ENCODE results near the gene BCOR. TPM values are rescaled to one million over a fixed set of nuclear protein-coding genes. Genes with fewer than 3 reads are reported as not detected.

BCOR gene
- total and polyA plus RNA-seq, 2 of the 8 experiments (the other 6 are each of a cell fraction or from before 2014, with no cell fraction given) = 25.0 to 50.8 TPM

DNA sequence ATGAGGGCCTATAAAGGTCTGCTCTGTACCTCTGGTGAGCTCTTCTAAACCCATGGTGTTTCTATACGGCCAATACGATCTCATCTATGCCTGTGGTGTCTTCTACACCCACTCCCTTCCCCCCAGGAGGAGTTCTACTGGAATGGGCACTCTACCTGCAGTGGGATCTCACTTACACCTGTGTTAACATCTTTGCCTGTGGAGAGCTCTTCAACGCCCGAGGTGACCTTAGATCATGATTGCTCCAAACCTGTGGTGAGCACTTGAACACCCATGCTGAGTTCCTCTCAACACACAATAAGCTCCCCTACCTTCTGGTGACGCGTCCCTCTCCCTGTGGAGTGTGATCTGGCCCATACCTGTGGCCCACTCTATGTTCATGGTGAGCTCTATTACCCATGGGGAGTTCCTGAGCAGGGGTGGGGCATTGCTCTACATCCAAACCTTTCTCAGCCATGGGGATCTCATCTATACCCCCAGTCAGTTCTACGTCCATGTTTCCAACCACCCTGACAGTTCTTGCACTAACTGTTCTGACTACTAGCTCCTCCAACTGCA, 48.6 kb downstream of the BCOR start:
- Histone ChIP-seq H3K4me2 (ENCODE audit: insufficient read depth in 1 of 2, low read depth in 2 of 2, low read length in 2 of 2) (no peak overlapping the region), H3K36me3 (ENCODE audit: control insufficient read depth in 2 of 4, insufficient read depth in 4 of 4, low read length in 3 of 4) (peaks cover 22 to 67% (median 45%) of the 10 kb centered on the region in 4 experiments), H3K9ac (replicated peaks in 1 of 4; ENCODE audit: extremely low read depth in 1 of 4, low read depth in 3 of 4, low read length in 3 of 4) (no peak overlapping the region), H2BK20ac (ENCODE audit: low read length) (no peak overlapping the region), H3K4me1 (replicated peaks in 1 of 4; ENCODE audit: control insufficient read depth in 3 of 4, insufficient read depth in 4 of 4, low read length in 3 of 4) (no peaks in the 10 kb centered on the region), H2AFZ (ENCODE audit: low read length) (no peak overlapping the region), H3K23ac (ENCODE audit: insufficient read length) (no peak overlapping the region), H4K20me1 (replicated peaks in 1 of 2; ENCODE audit: control insufficient read depth in 1 of 2, insufficient read depth in 2 of 2, low read length in 2 of 2) (no peaks in the 10 kb centered on the region), H3K27me3 (replicated peaks in 1 of 4; ENCODE audit: control insufficient read depth in 3 of 4, extremely low read depth in 1 of 4, insufficient read depth in 3 of 4, low read length in 3 of 4) (no peaks in the 10 kb centered on the region), H4K91ac (replicated peaks; ENCODE audit: insufficient read length, low read length) (no peak overlapping the region), H3K23me2 (ENCODE audit: low read depth, low read length) (no peaks in the 10 kb centered on the region), H2BK12ac (ENCODE audit: low read depth, low read length) (no peak overlapping the region), H3K4me3 (ENCODE audit: extremely low read depth in 1 of 4, insufficient read depth in 2 of 4, low read depth in 3 of 4, low read length in 4 of 4) (no peak overlapping the region), H2AK5ac (ENCODE audit: low read depth, low read length) (no peak overlapping the region), H3K79me2 (ENCODE audit: control insufficient read depth in 1 of 2, insufficient read depth in 2 of 2, low read length in 2 of 2) (no peaks in the 10 kb centered on the region), H3K9me3 (ENCODE audit: insufficient read depth in 2 of 2, low read depth in 1 of 2, low read length in 1 of 2) (peaks cover 16 to 37% of the 10 kb centered on the region in 2 experiments; a peak in 3 of 4 replicates), H3K14ac (ENCODE audit: insufficient read length) (no peak overlapping the region), H3K56ac (replicated peaks; ENCODE audit: insufficient read length, low read depth, low read length) (no peak overlapping the region), H2BK120ac (replicated peaks; ENCODE audit: low read depth, low read length) (no peak overlapping the region), H2BK5ac (ENCODE audit: low read depth, low read length) (no peak overlapping the region), H3K27ac (ENCODE audit: low read depth, low read length) (no peak overlapping the region), H4K8ac (ENCODE audit: extremely low read depth, insufficient read depth, low read length) (no peak overlapping the region), H3K18ac (ENCODE audit: extremely low read depth, low read length) (no peak overlapping the region), H3K4ac (replicated peaks; ENCODE audit: insufficient read length, low read depth, low read length) (no peak overlapping the region), H3K79me1 (ENCODE audit: low read depth, low read length) (no peaks in the 10 kb centered on the region), H2BK15ac (ENCODE audit: low read length) (no peak overlapping the region), H4K5ac (ENCODE audit: insufficient read length, low read depth, low read length) (no peak overlapping the region)
- no peak for DNase-seq (ENCODE audit: low read depth in 1 of 2, low spot score in 2 of 2)
- POLR2A ChIA-PET (ENCODE audit: partially characterized antibody) = interaction anchor here (0.6 to 3.0 kb wide), 9 partner anchors 8 to 170 kb away, joined by 3 to 11 read pairs (median 4); no protein-coding TSS in a partner anchor
- TF ChIP-seq RFX5 (IDR thresholded peaks at IDR 0.05; ENCODE audit: borderline replicate concordance, low read depth, low read length) (no peak), POLR2A (IDR thresholded peaks at IDR 0.05; ENCODE audit: control extremely low read depth in 1 of 2, low read depth in 2 of 2, low read length in 2 of 2) (peak in 1 of 2 experiments; percentile 54; a peak in 1 of 3 replicates)
- no peak for FAIRE-seq
- WGBS, 2 experiments (ENCODE audit: extremely low coverage in 1 of 2, insufficient coverage in 1 of 2, insufficient read length in 1 of 2, insufficient replicate concordance in 2 of 2, low coverage in 1 of 2, low lambda C conversion rate in 2 of 2, missing lambda C conversion rate in 1 of 2) = 94% methylated on average over 7 of the region's 7 CpGs; no CpG with 5 or more reads in 1 of the 2 experiments
- CTCF ChIA-PET (ENCODE audit: partially characterized antibody) = interaction anchor here (0.8 to 1.9 kb wide), 3 partner anchors 8 to 393 kb away, joined by 3 to 8 read pairs (median 4); no protein-coding TSS in a partner anchor

Measured in H1 (cell line).